C1 segment of cervical spinal cord (tissue), 14 donors: ENCODE measurements around the gene P4HB.

ENCODE experiments used
- DNase-seq, 14 donors: peaks; one replicate each; lab custom pipeline; 2025; lab: John Stamatoyannopoulos, UW

Gene P4HB

GRCh38 chr17:81832608-81833159, 27.7 kb downstream of the P4HB start:
- peak in 2 of 14 donors; percentile 48 to 59 for DNase-seq

GRCh38 chr17:81831957-81832607, 28.3 kb downstream of the P4HB start:
- DNase-seq, result peak in 2 of 14 donors; percentile 4 to 32

- no peak for DNase-seq
Observed at GRCh38 chr17:81831563-81831956, 28.8 kb downstream of the P4HB start.

DNA sequence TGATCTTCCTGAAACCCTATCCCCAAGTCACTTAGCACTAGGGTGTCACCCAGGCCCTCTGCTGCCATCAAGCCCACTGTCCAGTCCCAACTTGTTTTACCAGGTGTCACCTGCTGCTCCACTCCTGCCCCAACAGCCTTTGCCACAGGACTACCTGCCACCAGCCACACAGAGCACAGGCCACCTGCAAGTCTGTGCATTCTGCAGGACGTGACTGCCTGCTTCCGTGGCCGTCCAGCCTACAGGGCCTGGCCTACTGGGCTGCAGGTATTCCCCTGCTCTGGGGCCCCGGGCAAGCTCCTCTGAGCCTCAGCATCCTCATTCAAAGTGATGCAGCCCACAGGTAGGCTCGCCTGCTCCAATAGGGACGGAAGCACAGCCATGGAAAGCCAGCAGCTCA, 30.5 kb downstream of the P4HB start:
- DNase-seq, result no peak

DNA sequence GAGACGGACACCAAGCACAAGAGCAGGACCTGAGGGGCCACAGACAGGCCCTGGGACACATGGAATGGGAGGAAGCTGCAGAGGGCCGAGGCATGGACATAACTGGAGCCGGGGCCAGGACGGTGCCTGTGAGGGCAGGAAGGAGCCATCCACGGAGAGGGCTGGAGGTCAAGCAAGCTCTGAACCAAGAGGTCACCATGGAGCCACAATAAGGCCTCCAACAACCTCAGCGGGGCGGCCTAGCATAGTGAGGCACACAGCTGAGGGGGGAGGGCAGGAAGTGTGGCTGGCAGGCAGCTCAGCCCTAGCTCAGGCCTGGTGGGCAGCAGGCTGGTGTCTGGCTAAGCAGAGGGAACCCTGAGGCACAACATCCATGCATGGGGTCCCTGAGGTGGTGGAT, 31.7 kb downstream of the P4HB start:
- no peak for DNase-seq

DNA sequence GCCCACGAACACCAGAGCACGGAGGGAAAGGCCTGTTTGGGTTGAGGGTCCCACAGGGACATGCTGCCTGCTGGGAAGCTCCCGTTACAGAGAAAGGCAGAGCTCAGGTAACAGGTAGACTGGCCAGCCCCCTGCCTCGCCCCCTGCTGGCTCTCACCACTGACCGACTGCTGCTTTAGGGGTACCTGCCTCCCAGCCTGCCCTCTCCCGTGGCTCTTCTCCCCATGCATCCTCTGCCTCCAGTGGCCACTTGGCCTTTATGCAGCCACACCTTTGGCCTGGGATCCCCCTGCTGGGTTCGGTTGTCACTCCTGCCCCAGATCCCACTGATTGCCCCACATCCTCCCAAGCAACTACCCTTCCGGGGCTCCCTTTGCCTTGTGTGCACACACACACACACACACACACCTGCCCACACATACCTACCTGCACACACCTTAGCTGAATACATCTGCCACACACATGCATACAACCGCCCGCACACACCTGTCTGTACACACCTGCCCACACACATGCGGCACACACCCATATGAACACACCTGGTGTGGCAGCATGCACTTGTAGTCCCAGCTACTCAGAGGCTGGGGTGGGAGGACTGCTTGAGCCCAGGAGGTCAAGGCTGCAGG, 34.4 kb downstream of the P4HB start:
- no peak for DNase-seq

GRCh38 chr17:81824595-81824994, 35.7 kb downstream of the P4HB start:
- DNase-seq, result no peak

DNA sequence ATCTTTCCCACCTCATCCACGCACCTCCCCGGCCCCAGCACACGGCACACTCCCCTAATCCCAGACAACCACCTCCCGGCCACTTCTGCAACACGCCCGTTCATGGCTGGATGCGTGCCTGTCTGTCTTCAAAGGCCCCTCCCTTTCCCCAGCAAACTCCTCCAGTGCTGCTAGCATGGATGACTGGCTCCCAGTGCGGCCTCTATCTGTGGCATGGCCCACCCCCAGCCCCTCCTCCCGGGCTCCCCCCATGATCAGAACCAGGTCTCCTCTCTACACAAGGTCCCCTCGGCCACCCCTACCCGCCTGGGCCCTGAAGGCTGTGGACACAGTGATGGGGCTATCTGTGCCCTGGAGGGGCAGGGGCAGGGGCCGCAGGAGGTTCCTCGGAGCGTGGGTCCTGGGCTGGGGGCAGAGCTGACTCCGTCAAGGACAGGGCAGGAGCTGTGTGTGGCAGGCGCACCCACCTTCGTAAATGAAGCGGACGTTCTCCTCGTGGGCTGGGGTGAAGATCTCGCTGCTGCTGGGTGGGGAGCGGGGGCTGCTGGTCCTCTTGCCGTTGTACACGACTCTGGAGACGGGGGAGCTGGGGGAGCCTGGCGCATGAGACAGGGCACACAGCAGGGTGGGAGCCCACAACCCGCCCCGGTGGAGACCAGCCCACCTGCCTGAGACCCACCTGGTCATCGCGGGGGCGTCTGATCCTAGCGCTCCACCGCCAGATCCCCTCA, 36.4 kb downstream of the P4HB start:
- DNase-seq, result no peak

DNA sequence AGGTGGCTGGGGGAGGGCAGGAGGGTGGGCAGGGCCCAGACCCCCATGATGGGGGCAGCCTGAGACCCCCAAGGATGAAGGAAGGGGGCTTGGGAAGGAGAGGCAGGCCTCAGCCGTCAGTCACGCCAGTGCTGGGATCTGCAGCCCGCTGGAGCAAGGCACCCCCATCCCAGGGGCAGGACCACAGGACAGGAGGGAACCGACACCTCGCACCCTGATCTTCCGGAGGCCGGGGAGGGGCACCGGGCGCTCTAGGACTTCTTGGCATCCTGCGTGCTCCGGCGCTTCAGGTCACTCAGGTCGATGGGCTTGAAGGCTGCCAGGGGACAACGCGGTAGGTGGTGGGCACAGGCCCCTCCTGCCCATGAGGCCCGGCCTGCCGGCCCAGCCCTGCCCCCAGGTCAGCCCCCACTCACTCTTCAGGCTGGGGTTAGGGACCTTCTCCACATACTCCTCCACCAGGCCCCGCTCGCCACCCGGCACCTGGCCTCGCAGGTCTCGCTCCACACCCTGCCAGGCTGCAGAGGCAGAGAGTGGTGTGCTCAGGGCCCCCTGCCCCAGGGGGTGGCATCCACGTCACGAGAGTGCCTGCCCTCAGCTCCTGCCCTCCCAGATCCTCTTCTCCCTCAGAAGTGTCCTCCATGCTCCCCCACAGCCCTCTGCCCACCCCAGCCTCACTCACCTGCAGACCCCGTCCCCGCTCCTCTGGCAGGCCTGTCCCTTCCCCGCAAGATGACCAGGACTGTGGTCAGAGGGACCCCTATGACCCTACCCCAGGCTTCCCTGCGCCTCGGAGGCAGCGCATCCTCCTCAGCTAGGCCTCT, 37.1 kb downstream of the P4HB start:
- DNase-seq, result no peak

- DNase-seq, result no peak
Observed at GRCh38 chr17:81822312-81822637, 38.1 kb downstream of the P4HB start.

GRCh38 chr17:81821603-81822311, 38.6 kb downstream of the P4HB start:
- DNase-seq, result peak in 4 of 14 donors; percentile 5 to 76 (median 18)

GRCh38 chr17:81821147-81821546, 39.2 kb downstream of the P4HB start:
- DNase-seq, result no peak

- no peak for DNase-seq
Observed at GRCh38 chr17:81819708-81820107, 40.6 kb downstream of the P4HB start.

- DNase-seq, result no peak
Observed at GRCh38 chr17:81817758-81818147, 42.6 kb downstream of the P4HB start.

DNA sequence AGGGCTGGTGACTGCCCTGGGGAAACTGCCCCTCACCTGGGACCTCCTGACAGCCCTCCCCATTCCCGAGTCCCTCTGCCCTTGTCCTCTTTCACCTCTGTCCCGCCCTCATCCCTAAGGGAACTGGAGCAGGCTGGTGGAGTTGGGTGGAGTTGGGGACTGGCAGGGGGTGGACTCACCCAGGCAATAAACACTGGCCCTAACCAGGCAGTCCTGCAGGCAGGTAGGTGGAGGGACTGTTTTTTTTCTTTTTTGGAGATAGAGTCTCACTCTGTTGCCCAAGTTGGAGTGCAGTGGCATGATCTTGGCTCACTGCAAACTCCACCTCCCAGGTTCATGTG, 44.7 kb downstream of the P4HB start:
- no peak for DNase-seq

DNA sequence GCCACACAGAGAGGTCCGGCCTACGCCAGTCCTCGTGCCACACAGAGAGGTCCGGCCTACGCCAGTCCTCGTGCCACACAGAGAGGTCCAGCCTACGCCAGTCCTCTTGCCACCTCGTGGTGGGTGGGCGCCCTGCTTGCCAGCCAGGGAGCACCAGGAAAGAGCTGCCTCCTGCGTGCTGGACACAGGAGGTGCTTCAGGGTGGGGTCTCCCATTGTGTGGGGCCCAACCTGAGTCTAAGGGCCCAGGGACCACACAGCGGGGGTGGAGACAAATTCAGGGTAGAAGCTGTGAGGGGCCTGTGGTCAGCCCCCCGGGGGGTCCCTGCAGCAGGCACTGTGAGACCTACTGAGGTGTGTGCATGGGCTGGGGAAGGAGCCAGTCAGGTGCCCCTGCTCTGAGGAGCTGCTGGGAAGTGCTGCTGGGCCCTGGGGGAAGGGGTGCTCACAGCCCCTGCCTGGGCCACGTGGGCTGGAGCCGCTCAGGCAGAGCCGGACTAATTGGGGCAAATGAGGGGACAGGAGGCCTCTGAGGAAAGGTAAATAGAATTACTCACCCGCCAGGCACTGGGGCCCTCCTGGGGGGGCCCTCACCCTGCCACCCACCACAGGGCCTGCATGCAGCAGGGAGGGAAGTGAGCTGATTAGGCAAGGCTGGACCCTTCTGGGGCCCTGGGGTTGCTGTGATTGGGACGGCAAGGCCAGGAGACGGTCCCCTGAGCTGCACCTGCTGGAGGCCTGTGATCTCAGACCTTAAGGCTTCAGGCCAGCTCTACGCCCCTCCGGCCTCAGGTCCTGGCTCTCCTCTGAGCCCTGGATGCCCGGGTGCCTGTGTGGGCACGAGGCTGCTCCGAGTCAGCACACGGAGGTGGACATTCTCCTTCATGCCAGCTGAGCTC, 45.3 kb downstream of the P4HB start:
- peak in 1 of 14 donors; percentile 16 for DNase-seq

- DNase-seq, result no peak
Observed at GRCh38 chr17:81813861-81814683, 46.3 kb downstream of the P4HB start.

DNA sequence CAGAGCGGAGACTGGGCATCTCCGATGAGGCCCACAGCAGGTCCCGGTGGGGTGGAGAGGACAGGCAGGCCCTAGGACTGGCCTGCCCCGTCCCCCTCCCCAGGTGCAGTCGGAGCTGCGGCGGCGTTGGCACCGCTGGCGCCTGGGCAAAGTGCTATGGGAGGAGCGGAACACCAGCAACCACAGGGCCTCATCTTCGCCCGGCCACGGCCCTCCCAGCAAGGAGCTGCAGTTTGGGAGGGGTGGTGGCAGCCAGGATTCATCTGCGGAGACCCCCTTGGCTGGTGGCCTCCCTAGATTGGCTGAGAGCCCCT, 47.0 kb downstream of the P4HB start:
- no peak for DNase-seq

DNA sequence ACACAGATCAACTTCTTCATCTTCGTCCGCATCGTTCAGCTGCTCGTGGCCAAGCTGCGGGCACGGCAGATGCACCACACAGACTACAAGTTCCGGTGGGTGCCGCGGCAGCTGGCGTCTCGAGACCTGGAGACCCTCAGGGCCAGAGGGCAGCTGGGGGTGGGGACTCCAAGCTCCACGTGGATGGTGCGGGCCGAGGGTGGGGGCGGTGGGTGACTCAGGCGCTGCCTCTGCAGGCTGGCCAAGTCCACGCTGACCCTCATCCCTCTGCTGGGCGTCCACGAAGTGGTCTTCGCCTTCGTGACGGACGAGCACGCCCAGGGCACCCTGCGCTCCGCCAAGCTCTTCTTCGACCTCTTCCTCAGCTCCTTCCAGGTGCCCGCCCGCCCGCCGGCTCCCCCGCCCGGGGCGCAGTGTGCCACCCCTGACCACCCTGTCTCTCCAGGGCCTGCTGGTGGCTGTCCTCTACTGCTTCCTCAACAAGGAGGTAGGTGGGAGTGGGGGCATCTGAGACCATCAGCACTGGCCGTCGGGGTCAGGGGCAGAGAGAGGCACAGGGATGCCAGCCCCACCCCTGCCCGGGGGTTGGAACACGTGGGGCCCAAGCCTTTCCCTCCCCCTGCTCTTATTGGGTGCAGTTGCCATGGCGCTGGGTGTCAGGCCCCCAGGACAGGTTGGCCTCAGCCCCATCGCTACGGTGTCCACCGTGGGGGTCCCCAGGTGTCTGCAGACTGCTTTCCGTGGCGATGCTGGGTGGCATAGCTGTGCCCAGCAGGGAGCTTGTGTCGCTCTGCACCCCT, 47.6 kb downstream of the P4HB start:
- DNase-seq, result no peak
